ENCODE measurements around the gene FGF7. TPM values are rescaled to one million over a fixed set of nuclear protein-coding genes. Genes with fewer than 3 reads are reported as not detected.
"Not testable (repeated sequence)": the region's sequence is repeated elsewhere in the genome, so short reads cannot be mapped to it uniquely, and the experiment has no call there.

The FGF7 gene
- total and polyA plus RNA-seq, 2 donors (not counting 1 experiment from before 2014, with no cell fraction given), result 61.5 to 488 TPM

- H4K20me1 ChIP-seq (ENCODE audit: control insufficient read depth, extremely low read depth, insufficient read depth, low read length); H3K4me3 ChIP-seq (replicated peaks in 1 of 4; ENCODE audit: control extremely low read depth in 1 of 4, insufficient read depth in 1 of 4, low read depth in 3 of 4, low read length in 4 of 4); H3K36me3 ChIP-seq (ENCODE audit: control insufficient read depth, insufficient read depth, low read length); H3K27me3 ChIP-seq (ENCODE audit: control insufficient read depth, insufficient read depth, low read length); H3K27ac ChIP-seq (ENCODE audit: insufficient read depth, low read length); H3K9me3 ChIP-seq (ENCODE audit: control insufficient read depth, insufficient read depth, low read depth, low read length); H3K79me2 ChIP-seq (ENCODE audit: control insufficient read depth, insufficient read depth, low read length); H3K4me1 ChIP-seq (ENCODE audit: control insufficient read depth, extremely low read depth, insufficient read depth, low read length); H3K9ac ChIP-seq (ENCODE audit: insufficient read depth, low read length); DNase-seq (ENCODE audit: low read depth in 2 of 2); H2AFZ ChIP-seq (ENCODE audit: low read length): not testable (repeated sequence)
- H3K4me2 ChIP-seq (ENCODE audit: extremely low read depth, insufficient read depth, low read length), result peak overlapping the region; percentile 26
- TF ChIP-seq, protein P1, sequence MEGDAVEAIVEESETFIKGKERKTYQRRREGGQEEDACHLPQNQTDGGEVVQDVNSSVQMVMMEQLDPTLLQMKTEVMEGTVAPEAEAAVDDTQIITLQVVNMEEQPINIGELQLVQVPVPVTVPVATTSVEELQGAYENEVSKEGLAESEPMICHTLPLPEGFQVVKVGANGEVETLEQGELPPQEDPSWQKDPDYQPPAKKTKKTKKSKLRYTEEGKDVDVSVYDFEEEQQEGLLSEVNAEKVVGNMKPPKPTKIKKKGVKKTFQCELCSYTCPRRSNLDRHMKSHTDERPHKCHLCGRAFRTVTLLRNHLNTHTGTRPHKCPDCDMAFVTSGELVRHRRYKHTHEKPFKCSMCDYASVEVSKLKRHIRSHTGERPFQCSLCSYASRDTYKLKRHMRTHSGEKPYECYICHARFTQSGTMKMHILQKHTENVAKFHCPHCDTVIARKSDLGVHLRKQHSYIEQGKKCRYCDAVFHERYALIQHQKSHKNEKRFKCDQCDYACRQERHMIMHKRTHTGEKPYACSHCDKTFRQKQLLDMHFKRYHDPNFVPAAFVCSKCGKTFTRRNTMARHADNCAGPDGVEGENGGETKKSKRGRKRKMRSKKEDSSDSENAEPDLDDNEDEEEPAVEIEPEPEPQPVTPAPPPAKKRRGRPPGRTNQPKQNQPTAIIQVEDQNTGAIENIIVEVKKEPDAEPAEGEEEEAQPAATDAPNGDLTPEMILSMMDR (conservative IDR thresholded peaks at IDR 0.05 in 1 of 2, IDR thresholded peaks at IDR 0.05 in 1 of 2; ENCODE audit: low read depth in 1 of 2, low read length in 2 of 2), result peak; percentile 18 to 26
These were observed 48.2 kb downstream of the FGF7 start for GRCh38 chr15:49471248-49471647.

DNA sequence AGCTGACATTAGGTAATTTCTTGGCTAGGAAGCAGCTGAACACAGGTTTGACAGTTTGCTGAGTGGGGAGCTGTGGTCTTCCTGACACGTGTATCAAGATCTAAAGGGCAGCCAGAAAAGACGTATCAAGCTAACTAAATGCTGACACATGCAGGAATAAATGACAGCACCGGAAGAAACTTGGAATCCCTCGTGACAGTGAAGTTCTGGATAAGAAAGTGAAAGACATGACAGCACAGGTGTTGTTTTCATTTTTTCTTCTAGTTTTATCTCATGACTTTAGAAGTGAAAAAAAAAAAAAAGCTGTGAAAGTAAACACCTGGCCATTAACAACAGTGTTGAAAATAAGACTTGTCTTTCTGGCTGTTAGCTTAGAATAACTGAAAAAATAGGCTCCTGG lies 48.7 kb downstream of the FGF7 start:
- peak overlapping the region; percentile 26 for H3K4me2 ChIP-seq (ENCODE audit: extremely low read depth, insufficient read depth, low read length)
- no peaks in the 10 kb centered on the region for H3K9me3 ChIP-seq (ENCODE audit: control insufficient read depth, insufficient read depth, low read depth, low read length)
- H4K20me1 ChIP-seq (ENCODE audit: control insufficient read depth, extremely low read depth, insufficient read depth, low read length), result no peaks in the 10 kb centered on the region
- H3K36me3 ChIP-seq (ENCODE audit: control insufficient read depth, insufficient read depth, low read length), result peaks cover 1% of the 10 kb centered on the region
- H2AFZ ChIP-seq (ENCODE audit: low read length), result no peak overlapping the region
- no peak overlapping the region for H3K9ac ChIP-seq (ENCODE audit: insufficient read depth, low read length)
- peaks cover 4% of the 10 kb centered on the region for H3K4me1 ChIP-seq (ENCODE audit: control insufficient read depth, extremely low read depth, insufficient read depth, low read length)
- no peaks in the 10 kb centered on the region for H3K27me3 ChIP-seq (ENCODE audit: control insufficient read depth, insufficient read depth, low read length)
- TF ChIP-seq, protein P1 (conservative IDR thresholded peaks at IDR 0.05 in 1 of 2, IDR thresholded peaks at IDR 0.05 in 1 of 2; ENCODE audit: low read depth in 1 of 2, low read length in 2 of 2), result no peak
- no peak for TF ChIP-seq EZH2 (IDR thresholded peaks at IDR 0.05; ENCODE audit: low read length, missing control alignments)
- no peak overlapping the region for H3K4me3 ChIP-seq (replicated peaks in 1 of 4; ENCODE audit: control extremely low read depth in 1 of 4, insufficient read depth in 1 of 4, low read depth in 3 of 4, low read length in 4 of 4)
- no peak overlapping the region for H3K27ac ChIP-seq (ENCODE audit: insufficient read depth, low read length)
- H3K79me2 ChIP-seq (ENCODE audit: control insufficient read depth, insufficient read depth, low read length), result peaks cover 6% of the 10 kb centered on the region
- no peak for DNase-seq (ENCODE audit: low read depth in 2 of 2)

DNA sequence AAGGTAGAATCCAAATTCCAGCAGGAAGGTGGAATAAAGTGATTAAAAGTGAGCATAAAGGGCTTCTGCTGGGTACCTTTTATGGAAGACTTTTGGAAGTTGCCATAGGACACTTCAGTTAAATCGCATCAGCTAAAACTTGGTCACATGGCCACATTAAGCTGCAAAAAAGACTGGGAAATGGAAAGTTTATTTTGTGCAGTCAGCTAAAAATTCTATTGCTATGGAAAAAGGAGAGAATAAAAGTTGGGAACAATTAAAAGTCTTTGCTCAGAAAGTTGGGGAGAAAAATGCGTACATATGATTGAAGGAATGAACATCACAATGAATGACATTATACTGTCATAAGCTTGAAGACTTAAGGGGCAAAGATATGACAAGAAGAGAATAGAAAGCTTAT lies 49.3 kb downstream of the FGF7 start:
- no peak for TF ChIP-seq EZH2 (IDR thresholded peaks at IDR 0.05; ENCODE audit: low read length, missing control alignments)
- TF ChIP-seq, protein P1 (conservative IDR thresholded peaks at IDR 0.05 in 1 of 2, IDR thresholded peaks at IDR 0.05 in 1 of 2; ENCODE audit: low read depth in 1 of 2, low read length in 2 of 2), result no peak
- H3K36me3 ChIP-seq (ENCODE audit: control insufficient read depth, insufficient read depth, low read length), result peaks cover 1% of the 10 kb centered on the region
- H4K20me1 ChIP-seq (ENCODE audit: control insufficient read depth, extremely low read depth, insufficient read depth, low read length), result no peaks in the 10 kb centered on the region
- H3K27me3 ChIP-seq (ENCODE audit: control insufficient read depth, insufficient read depth, low read length), result no peaks in the 10 kb centered on the region
- no peak overlapping the region for H3K9ac ChIP-seq (ENCODE audit: insufficient read depth, low read length)
- no peak for DNase-seq (ENCODE audit: low read depth in 2 of 2)
- no peak overlapping the region for H3K27ac ChIP-seq (ENCODE audit: insufficient read depth, low read length)
- H3K79me2 ChIP-seq (ENCODE audit: control insufficient read depth, insufficient read depth, low read length), result peaks cover 3% of the 10 kb centered on the region
- peaks cover 2% of the 10 kb centered on the region for H3K4me1 ChIP-seq (ENCODE audit: control insufficient read depth, extremely low read depth, insufficient read depth, low read length)
- no peak overlapping the region for H3K4me2 ChIP-seq (ENCODE audit: extremely low read depth, insufficient read depth, low read length)
- no peak overlapping the region for H3K4me3 ChIP-seq (replicated peaks in 1 of 4; ENCODE audit: control extremely low read depth in 1 of 4, insufficient read depth in 1 of 4, low read depth in 3 of 4, low read length in 4 of 4)
- no peak overlapping the region for H2AFZ ChIP-seq (ENCODE audit: low read length)
- H3K9me3 ChIP-seq (ENCODE audit: control insufficient read depth, insufficient read depth, low read depth, low read length), result no peaks in the 10 kb centered on the region

All from fibroblast of lung (primary cell).